Amniotic stem cell (primary cell): ENCODE data around the gene PLXDC2.

Experiments
- DNase-seq: peaks from one replicate; lab custom pipeline; 2025; lab: John Stamatoyannopoulos, UW

The PLXDC2 gene

DNA sequence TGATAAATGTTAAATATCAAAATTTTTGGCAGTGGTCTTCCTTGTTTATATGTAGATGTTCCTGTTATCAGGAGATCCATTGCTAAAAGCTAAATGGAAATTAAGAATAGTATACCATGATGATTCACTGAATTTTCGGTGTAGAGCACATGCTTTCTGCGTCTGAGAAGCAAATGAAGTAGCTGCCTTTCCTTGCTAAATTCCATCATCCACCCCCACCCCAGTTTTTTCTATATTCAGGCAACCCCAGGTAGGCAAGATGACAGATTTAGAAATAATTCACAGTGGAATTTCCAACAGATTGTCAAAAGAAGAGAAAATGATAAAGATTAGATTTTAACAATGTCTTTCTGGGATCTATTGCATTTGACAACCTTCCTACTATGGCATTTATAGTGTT lies 231.9 kb downstream of the PLXDC2 start:
- no peak for DNase-seq

- DNase-seq, result no peak
Observed at GRCh38 chr10:20058135-20058534, 241.9 kb downstream of the PLXDC2 start.

- DNase-seq, result no peak
Observed at GRCh38 chr10:20059084-20059835, 243.0 kb downstream of the PLXDC2 start.

- DNase-seq, result no peak
Observed at GRCh38 chr10:20065814-20066213, 249.6 kb downstream of the PLXDC2 start.

GRCh38 chr10:20073167-20073566 lies 256.9 kb downstream of the PLXDC2 start:
- no peak for DNase-seq

- DNase-seq, result no peak
Observed at GRCh38 chr10:20075713-20076112, 259.5 kb downstream of the PLXDC2 start.

- DNase-seq, result no peak
Observed at GRCh38 chr10:20084451-20084850, 268.2 kb downstream of the PLXDC2 start.

DNA sequence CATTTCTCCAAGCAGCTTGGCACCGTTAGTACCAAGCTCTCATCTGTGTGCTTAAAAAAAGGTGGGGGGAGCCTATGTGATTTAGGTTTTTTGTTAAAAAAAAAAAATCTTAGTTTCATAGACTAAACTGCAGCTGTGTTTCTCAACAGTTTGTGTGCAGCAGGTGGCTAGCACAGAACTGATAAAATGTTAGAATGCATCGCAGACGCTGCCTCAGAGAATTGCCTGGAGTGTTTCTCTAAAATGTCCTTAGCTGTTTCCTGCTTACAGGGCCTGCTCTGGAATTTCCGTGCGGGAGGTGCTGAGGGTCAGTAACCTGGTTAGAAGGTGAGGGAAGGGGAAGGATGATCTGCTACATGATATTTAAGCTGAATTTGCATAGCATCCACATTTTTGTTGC lies 268.9 kb downstream of the PLXDC2 start:
- DNase-seq, result no peak

GRCh38 chr10:20087353-20087752 lies 271.1 kb downstream of the PLXDC2 start:
- DNase-seq, result no peak

DNA sequence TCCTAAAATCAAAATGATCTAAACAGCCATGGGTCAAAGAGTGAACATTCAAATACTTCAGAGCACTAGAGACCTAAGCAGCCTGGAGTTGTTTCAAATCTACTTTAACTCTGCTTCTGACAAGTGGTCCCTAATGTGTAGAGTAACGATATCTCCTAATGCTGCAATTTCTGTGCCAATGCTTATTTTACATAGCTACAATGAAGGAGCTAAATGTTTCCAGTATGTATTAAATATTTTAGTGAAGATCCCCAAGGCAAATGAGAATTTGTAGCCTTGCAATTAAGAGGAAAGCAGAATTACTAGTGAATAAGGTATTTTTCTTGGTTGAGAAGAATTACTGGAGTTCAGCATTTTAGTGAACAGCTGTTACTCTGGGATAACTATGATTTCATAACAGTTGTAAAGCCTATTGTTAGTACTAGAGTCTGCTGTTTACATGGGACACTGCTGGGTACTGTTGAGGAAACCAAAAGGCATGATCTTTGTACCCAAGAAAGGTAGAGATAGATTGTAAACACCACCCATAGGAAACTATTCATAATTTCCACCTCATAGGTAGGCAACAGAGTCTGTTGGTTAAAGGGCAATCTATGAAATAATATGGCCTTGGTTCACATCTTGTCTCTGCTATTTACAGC lies 271.9 kb downstream of the PLXDC2 start:
- no peak for DNase-seq

GRCh38 chr10:20089879-20090278 lies 273.6 kb downstream of the PLXDC2 start:
- no peak for DNase-seq

- DNase-seq, result no peak
Observed at GRCh38 chr10:20090831-20091230, 274.6 kb downstream of the PLXDC2 start.

- DNase-seq, result no peak
Observed at GRCh38 chr10:20091698-20092097, 275.5 kb downstream of the PLXDC2 start.

GRCh38 chr10:20093600-20093999 lies 277.4 kb downstream of the PLXDC2 start:
- DNase-seq, result no peak

DNA sequence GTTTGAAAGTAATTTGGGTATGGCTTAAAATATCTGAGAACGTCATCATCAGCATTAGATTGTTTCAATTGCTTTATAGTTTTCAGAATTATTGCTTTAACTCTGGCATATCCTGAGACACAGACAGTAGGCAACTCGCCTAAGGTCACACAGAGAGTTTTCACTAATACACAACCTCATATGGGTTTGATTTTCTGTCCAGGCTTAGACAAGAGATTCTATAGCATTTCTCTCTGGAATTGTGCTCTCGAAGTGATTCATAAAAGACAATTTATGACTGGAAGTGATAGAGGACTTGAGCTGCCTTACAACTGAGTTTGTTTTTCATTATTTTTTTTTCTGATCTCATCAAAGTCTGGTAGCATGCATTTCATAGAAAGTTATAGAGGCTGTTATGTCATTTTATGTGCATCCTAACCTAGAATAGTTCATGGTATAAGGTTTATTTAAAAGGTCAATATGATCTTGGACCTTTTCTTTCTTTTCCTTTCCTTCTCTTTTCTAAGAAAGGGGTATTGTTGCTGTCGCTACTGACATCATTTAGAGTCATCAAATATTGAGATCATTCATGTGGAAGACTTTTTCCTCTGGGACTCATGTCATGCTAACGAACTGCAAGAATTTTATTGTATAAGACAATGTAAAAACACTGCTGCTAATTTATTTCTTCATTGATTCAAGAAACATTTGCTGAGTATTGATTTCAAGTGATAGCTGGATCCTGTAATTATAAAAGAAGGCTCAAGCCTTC lies 278.2 kb downstream of the PLXDC2 start:
- no peak for DNase-seq

DNA sequence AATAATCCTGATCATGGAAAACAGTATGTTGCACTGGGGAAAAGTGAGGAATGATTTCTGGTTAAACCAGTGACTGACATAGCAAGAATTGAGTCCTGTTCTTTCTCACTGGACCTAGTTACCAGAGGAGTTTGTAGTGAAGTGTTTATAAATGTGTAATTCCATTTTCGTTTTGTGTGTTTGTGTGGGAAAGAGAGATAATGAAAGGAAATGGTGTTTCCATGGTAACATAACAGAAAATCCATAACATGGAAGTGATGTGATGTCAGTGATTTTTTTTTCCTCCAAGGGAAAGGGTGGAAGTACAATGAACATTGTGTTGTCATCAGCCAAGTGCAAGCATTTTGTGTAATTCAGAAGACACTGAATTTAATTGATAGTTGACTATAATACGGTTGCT lies 283.9 kb downstream of the PLXDC2 start:
- no peak for DNase-seq

GRCh38 chr10:20105236-20105635 lies 289.0 kb downstream of the PLXDC2 start:
- no peak for DNase-seq

DNA sequence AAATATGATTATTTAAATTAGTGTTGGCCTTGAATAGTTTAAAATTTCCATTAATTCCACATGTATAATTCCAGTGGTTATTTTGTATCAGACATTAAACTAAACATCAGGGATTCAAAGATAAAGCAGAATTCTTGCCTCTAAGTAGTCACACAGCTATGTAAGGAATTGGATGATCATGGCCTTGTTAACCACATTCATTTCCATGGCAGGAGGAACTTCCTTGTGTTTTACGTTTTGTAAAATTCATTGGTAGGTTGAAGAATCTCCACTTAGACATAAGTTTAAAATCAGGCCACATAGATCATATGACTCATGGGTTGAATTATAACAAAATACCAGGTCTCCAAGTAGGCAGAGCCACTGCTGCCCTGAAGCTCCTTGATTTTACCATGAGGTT lies 289.7 kb downstream of the PLXDC2 start:
- no peak for DNase-seq

DNA sequence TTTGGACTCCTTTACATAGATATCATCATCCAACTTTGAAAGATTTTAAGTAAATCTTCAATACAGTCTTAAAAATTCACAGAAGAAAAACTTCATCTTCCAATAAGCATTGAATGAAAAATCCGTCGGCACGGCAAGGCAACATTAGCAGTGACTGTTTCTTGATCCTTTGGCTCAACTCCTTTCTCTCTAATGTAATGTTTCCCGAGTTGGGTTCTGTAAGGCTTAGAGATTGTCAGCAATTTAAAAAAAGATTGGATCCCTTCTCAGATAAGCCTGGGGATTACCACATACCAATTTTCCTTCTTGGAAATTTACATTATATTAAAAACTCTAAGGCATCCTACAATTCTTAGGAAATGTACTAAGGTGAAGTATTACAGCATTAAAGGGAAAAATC lies 291.8 kb downstream of the PLXDC2 start:
- no peak for DNase-seq

DNA sequence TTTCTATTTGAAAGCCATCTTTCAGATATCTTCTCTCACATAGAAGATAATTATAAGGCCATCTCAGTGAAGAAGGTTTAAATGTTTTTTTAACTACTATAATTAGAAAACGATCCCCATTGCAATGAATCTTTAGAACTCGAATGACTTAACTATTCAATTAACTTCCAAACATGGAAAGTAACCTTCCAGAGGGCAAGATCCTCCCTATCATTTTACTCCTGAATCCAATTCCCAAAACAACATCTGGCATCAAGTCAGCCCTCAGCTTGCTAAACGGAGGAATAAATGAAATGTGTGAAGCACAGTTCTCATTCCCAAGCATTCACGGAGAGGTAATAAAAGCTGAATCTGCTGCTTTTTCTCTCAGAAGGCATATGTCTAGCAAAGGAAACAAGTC lies 293.4 kb downstream of the PLXDC2 start:
- DNase-seq, result no peak

- DNase-seq, result no peak
Observed at GRCh38 chr10:20110125-20111100, 294.2 kb downstream of the PLXDC2 start.

DNA sequence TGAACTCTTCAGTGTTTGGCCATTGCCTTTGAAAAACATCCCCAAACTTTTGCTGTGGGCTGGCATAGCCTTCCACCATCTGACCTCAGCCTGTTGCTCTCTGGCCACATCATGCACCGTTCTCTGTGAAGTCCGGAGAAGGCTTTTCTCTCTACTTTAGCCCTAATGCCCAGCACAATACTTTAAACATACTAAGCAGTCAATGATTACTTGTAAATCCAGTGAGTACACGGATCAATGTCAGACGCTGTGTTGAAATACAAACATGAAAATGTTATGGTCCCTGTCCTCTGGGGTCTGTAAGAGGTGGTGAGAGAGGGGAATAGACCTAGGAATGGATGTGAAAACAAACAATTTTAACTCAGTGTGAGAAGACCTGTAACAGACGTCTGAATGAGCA lies 297.9 kb downstream of the PLXDC2 start:
- DNase-seq, result no peak
